Measurements from ENCODE around the gene COBLL1.
"Not testable (repeated sequence)": the region's sequence is repeated elsewhere in the genome, so short reads cannot be mapped to it uniquely, and the experiment has no call there.

Gene COBLL1

DNA sequence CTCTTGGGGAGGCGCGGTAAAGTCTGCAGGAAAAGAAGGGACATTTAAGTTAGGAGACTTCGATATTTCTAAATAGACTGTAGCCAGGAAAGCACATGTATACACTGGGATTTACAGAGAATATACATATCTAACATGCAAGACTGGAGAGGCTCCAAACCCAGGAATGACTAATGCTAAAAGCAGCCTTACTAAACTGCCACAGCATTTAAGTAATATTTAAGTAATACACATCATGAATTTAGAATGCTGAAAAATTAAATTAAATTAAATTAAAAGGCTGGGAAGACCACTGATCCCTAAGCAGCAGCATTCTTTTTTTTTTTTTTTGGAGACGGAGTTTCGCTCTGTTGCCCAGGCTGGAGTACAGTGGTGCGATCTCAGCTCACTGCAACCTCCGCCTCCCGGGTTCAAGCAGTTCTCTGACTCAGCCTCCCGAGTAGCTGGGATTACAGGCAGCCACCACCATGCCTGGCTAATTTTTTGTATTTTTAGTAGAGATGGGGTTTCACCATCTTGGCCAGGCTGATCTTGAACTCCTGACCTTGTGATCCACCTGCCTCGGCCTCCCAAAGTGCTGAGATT is 131.3 kb downstream of the COBLL1 start:
- H3K27ac ChIP-seq (ENCODE audit: low read depth, low read length, severe bottlenecking); H3K9me3 ChIP-seq (ENCODE audit: control insufficient read depth, low read length); H3K4me3 ChIP-seq (ENCODE audit: extremely low read depth, insufficient read depth, low read length, poor library complexity, severe bottlenecking); H3K36me3 ChIP-seq (ENCODE audit: control insufficient read depth, insufficient read depth, low read length); H3K4me1 ChIP-seq (ENCODE audit: control insufficient read depth, insufficient read depth, low read length, poor library complexity, severe bottlenecking): not testable (repeated sequence)
- 93 to 98% methylated on average over 6 to 7 of the region's 10 CpGs for WGBS, 2 experiments (ENCODE audit: insufficient coverage in 2 of 2)

DNA sequence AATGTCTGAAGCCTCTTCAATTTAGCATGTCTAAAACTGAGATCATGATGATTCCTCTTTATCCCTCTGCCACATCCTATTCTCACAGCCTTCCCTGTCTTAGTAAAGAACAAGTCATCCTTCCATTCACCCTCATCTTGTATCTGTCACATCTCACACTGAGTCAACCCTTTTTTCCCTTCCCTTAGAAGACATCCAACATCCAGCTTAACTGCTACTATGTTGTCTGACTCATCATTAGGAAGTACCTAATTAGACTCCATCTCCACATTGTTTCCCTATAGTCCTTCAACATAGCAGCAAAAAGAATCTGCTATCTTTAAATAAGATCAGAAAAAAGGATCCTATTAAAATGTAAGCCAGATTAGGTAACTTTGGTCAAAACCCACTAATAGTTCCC is 135.1 kb downstream of the COBLL1 start:
- Histone ChIP-seq H3K36me3 (ENCODE audit: control insufficient read depth, insufficient read depth, low read length) (peaks cover 8% of the 10 kb centered on the region), H3K27ac (ENCODE audit: low read depth, low read length, severe bottlenecking) (peak overlapping the region; percentile 86), H3K4me1 (ENCODE audit: control insufficient read depth, insufficient read depth, low read length, poor library complexity, severe bottlenecking) (peaks cover 9% of the 10 kb centered on the region), H3K4me3 (ENCODE audit: extremely low read depth, insufficient read depth, low read length, poor library complexity, severe bottlenecking) (no peak overlapping the region), H3K9me3 (ENCODE audit: control insufficient read depth, low read length) (no peaks in the 10 kb centered on the region)

- Histone ChIP-seq H3K4me3 (ENCODE audit: extremely low read depth, insufficient read depth, low read length, poor library complexity, severe bottlenecking) (no peak overlapping the region), H3K36me3 (ENCODE audit: control insufficient read depth, insufficient read depth, low read length) (peaks cover 8% of the 10 kb centered on the region), H3K9me3 (ENCODE audit: control insufficient read depth, low read length) (no peaks in the 10 kb centered on the region), H3K27ac (ENCODE audit: low read depth, low read length, severe bottlenecking) (peak overlapping the region; percentile 86), H3K4me1 (ENCODE audit: control insufficient read depth, insufficient read depth, low read length, poor library complexity, severe bottlenecking) (peaks cover 9% of the 10 kb centered on the region)
- WGBS, 2 experiments (ENCODE audit: insufficient coverage in 2 of 2) = 95 to 96% methylated on average over 8 to 11 of the region's 12 CpGs
These were observed 136.0 kb downstream of the COBLL1 start for GRCh38 chr2:164705412-164706167.

GRCh38 chr2:164703915-164704706 is 137.5 kb downstream of the COBLL1 start:
- peaks cover 9% of the 10 kb centered on the region for H3K4me1 ChIP-seq (ENCODE audit: control insufficient read depth, insufficient read depth, low read length, poor library complexity, severe bottlenecking)
- no peaks in the 10 kb centered on the region for H3K9me3 ChIP-seq (ENCODE audit: control insufficient read depth, low read length)
- peaks cover 8% of the 10 kb centered on the region for H3K36me3 ChIP-seq (ENCODE audit: control insufficient read depth, insufficient read depth, low read length)
- WGBS, 2 experiments (ENCODE audit: insufficient coverage in 2 of 2) = 88% methylated on average over 3 of the region's 3 CpGs; no CpG with 5 or more reads in 1 of the 2 experiments
- H3K27ac ChIP-seq (ENCODE audit: low read depth, low read length, severe bottlenecking) = no peak overlapping the region
- no peak overlapping the region for H3K4me3 ChIP-seq (ENCODE audit: extremely low read depth, insufficient read depth, low read length, poor library complexity, severe bottlenecking)

GRCh38 chr2:164701565-164701964 is 140.1 kb downstream of the COBLL1 start:
- Histone ChIP-seq H3K36me3 (ENCODE audit: control insufficient read depth, insufficient read depth, low read length) (peaks cover 8% of the 10 kb centered on the region), H3K27ac (ENCODE audit: low read depth, low read length, severe bottlenecking) (no peak overlapping the region), H3K4me1 (ENCODE audit: control insufficient read depth, insufficient read depth, low read length, poor library complexity, severe bottlenecking) (peaks cover 9% of the 10 kb centered on the region), H3K4me3 (ENCODE audit: extremely low read depth, insufficient read depth, low read length, poor library complexity, severe bottlenecking) (no peak overlapping the region), H3K9me3 (ENCODE audit: control insufficient read depth, low read length) (no peaks in the 10 kb centered on the region)
- WGBS, 2 experiments (ENCODE audit: insufficient coverage in 2 of 2) = no CpG with 5 or more reads among the region's 1 CpG

- no peaks in the 10 kb centered on the region for H3K9me3 ChIP-seq (ENCODE audit: control insufficient read depth, low read length)
- peaks cover 8% of the 10 kb centered on the region for H3K36me3 ChIP-seq (ENCODE audit: control insufficient read depth, insufficient read depth, low read length)
- no peak overlapping the region for H3K4me3 ChIP-seq (ENCODE audit: extremely low read depth, insufficient read depth, low read length, poor library complexity, severe bottlenecking)
- no peak overlapping the region for H3K27ac ChIP-seq (ENCODE audit: low read depth, low read length, severe bottlenecking)
- WGBS, 2 experiments (ENCODE audit: insufficient coverage in 2 of 2) = no CpG with 5 or more reads among the region's 2 CpGs
- H3K4me1 ChIP-seq (ENCODE audit: control insufficient read depth, insufficient read depth, low read length, poor library complexity, severe bottlenecking) = peaks cover under 1% of the 10 kb centered on the region
These were observed 141.2 kb downstream of the COBLL1 start for GRCh38 chr2:164700390-164700789.

DNA sequence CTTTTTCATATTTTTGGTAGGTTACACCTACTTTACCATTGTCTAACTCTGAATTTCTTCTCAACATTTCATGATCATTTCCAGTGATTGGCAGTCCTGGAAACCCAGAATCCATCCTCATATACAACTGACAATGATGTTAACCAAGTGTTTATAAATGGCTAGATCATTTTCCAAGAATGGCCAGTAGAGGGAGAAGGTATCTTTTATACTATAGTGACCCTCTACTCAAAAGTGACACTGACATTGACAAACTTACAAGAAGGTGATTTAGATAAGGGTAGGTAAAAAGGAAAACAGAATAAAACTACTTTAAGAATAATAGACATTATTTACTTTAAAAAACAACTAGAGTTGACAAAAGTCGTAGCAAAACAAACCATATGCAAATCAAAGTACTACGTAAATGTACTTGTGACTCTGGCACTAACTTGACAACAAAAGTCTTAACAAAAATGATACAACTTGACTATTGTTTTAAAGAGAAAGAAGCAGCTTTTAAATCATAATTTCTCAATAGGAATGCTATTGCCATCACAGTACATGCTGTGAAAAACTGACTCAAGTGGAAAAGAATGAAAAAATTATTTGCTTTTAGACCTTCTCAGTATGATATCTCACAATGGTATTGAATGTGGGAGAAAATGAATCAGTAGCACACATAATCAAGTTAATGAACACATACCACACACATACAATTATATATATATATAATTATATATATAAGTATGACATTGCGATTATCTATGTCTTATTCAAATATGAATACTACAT is 143.7 kb downstream of the COBLL1 start:
- WGBS, 2 experiments (ENCODE audit: insufficient coverage in 2 of 2) = 100% methylated on average over 1 of the region's 3 CpGs; no CpG with 5 or more reads in 1 of the 2 experiments
- H3K36me3 ChIP-seq (ENCODE audit: control insufficient read depth, insufficient read depth, low read length) = peaks cover 8% of the 10 kb centered on the region
- H3K4me3 ChIP-seq (ENCODE audit: extremely low read depth, insufficient read depth, low read length, poor library complexity, severe bottlenecking) = no peak overlapping the region

DNA sequence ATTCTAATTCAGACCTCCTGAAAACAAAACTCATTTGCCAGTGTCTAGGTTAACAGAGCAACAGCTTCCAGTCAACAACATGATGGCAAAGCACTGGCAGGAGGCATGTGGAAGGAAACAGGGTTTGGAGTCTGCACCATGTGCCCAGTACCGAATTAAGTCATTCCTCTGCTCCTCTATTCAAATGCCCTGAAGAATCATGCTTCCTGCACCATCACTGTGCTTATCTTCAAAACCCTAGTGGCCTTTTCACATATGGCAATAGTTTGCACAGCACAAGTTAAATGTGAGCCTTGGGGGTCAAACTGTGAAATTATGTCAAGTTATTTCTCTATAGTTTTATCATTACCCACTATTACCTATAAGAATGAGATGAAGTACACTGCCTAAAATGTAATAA is 145.0 kb downstream of the COBLL1 start:
- Histone ChIP-seq H3K9me3 (ENCODE audit: control insufficient read depth, low read length) (no peaks in the 10 kb centered on the region), H3K4me1 (ENCODE audit: control insufficient read depth, insufficient read depth, low read length, poor library complexity, severe bottlenecking) (peaks cover 26% of the 10 kb centered on the region), H3K27ac (ENCODE audit: low read depth, low read length, severe bottlenecking) (no peak overlapping the region), H3K36me3 (ENCODE audit: control insufficient read depth, insufficient read depth, low read length) (peaks cover 7% of the 10 kb centered on the region), H3K4me3 (ENCODE audit: extremely low read depth, insufficient read depth, low read length, poor library complexity, severe bottlenecking) (no peak overlapping the region)
- WGBS, 2 experiments (ENCODE audit: insufficient coverage in 2 of 2) = 100% methylated on average over 1 of the region's 1 CpG; no CpG with 5 or more reads in 1 of the 2 experiments

More for the DNA sequence above, 143.7 kb downstream of the COBLL1 start:
- Histone ChIP-seq H3K27ac (ENCODE audit: low read depth, low read length, severe bottlenecking) (no peak overlapping the region), H3K4me1 (ENCODE audit: control insufficient read depth, insufficient read depth, low read length, poor library complexity, severe bottlenecking) (peaks cover 16% of the 10 kb centered on the region), H3K9me3 (ENCODE audit: control insufficient read depth, low read length) (no peaks in the 10 kb centered on the region)

GRCh38 chr2:164694275-164694695 is 147.3 kb downstream of the COBLL1 start:
- 86 to 89% methylated on average over 4 to 6 of the region's 6 CpGs for WGBS, 2 experiments (ENCODE audit: insufficient coverage in 2 of 2)
- Histone ChIP-seq H3K4me1 (ENCODE audit: control insufficient read depth, insufficient read depth, low read length, poor library complexity, severe bottlenecking) (peaks cover 30% of the 10 kb centered on the region), H3K4me3 (ENCODE audit: extremely low read depth, insufficient read depth, low read length, poor library complexity, severe bottlenecking) (no peak overlapping the region), H3K9me3 (ENCODE audit: control insufficient read depth, low read length) (no peaks in the 10 kb centered on the region), H3K27ac (ENCODE audit: low read depth, low read length, severe bottlenecking) (no peak overlapping the region), H3K36me3 (ENCODE audit: control insufficient read depth, insufficient read depth, low read length) (peaks cover 20% of the 10 kb centered on the region)

DNA sequence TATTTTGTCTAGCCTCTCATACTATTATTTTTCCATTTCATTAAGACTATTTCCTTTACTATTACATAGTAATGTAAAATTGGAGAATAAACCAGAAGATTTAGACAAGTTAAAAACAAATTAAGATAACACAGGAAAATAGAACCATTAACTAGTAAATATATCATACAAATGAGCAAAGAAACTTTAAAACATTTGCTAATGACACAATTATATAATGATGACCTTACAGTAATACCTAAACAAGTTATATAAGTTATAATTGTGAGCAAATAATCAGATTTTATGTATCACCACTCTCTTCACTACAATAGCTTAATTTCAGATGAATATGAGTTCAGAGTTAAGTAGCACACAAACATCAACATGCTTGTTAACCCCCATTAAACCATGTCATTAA is 147.8 kb downstream of the COBLL1 start:
- no peak overlapping the region for H3K27ac ChIP-seq (ENCODE audit: low read depth, low read length, severe bottlenecking)
- peaks cover 30% of the 10 kb centered on the region for H3K4me1 ChIP-seq (ENCODE audit: control insufficient read depth, insufficient read depth, low read length, poor library complexity, severe bottlenecking)
- H3K9me3 ChIP-seq (ENCODE audit: control insufficient read depth, low read length) = no peaks in the 10 kb centered on the region
- no peak overlapping the region for H3K4me3 ChIP-seq (ENCODE audit: extremely low read depth, insufficient read depth, low read length, poor library complexity, severe bottlenecking)
- H3K36me3 ChIP-seq (ENCODE audit: control insufficient read depth, insufficient read depth, low read length) = peaks cover 20% of the 10 kb centered on the region
